HL-60 (cell line): ENCODE results near the gene TRPM4.

Source experiments
- CTCF ChIP-seq: IDR thresholded peaks from one replicate; pipeline ENCODE4 v1.5.1; 2011; ENCODE audit warnings: low read length, control low read depth, inconsistent platforms; ENCODE audit not compliant: insufficient read depth
- GABPA ChIP-seq: IDR thresholded peaks from 2 replicates; pipeline ENCODE4 v1.6.1; 2012; ENCODE audit warnings: low read depth
- REST ChIP-seq: IDR thresholded peaks from 2 replicates; pipeline ENCODE4 v1.6.1; 2012; ENCODE audit warnings: low read depth; ENCODE audit not compliant: insufficient replicate concordance

GRCh38 chr19:49223472-49223871 is 65.9 kb downstream of the TRPM4 start:
- TF ChIP-seq GABPA (no peak), CTCF (no peak), REST (no peak)
